Aorta (tissue), 5 donors: Measurements from ENCODE around the gene EIF4G3. TPM values are rescaled to one million over a fixed set of nuclear protein-coding genes. Genes with fewer than 3 reads are reported as not detected.

ENCODE experiments used
- ATAC-seq: fragments of 200-7000 bp; cut with Tn5 transposase; one replicate; pipeline ENCODE4 v1.9.1; 2022; ENCODE audit warnings: moderate library complexity; ENCODE audit not compliant: low FRiP score
- DNase-seq, 2 donors: peaks; one replicate each; pipeline ENCODE4 v3.0.0-alpha.2; 2020
- H3K27ac ChIP-seq, 2 donors: one replicate each; pipeline ENCODE4 v1.5.1; 2013; ENCODE audit warnings: low read length in 2 of 2, mild to moderate bottlenecking in 2 of 2, moderate library complexity in 2 of 2, control low read depth in 1 of 2, inconsistent platforms in 1 of 2, low read depth in 1 of 2
- H3K27me3 ChIP-seq, 2 donors: one replicate each; pipeline ENCODE4 v1.6.1; 2013; ENCODE audit warnings: control low read depth in 1 of 2, low read length in 1 of 2, mild to moderate bottlenecking in 1 of 2, moderate library complexity in 1 of 2; ENCODE audit not compliant: insufficient read depth in 2 of 2, control insufficient read depth in 1 of 2
- H3K36me3 ChIP-seq, 2 donors: one replicate each; pipeline ENCODE4 v1.6.1; 2013; ENCODE audit warnings: control low read depth in 1 of 2, low read length in 1 of 2, mild to moderate bottlenecking in 1 of 2; ENCODE audit not compliant: insufficient read depth in 2 of 2, control insufficient read depth in 1 of 2
- H3K4me1 ChIP-seq, 2 donors: one replicate each; pipeline ENCODE4 v1.6.1; 2013; ENCODE audit warnings: low read length in 2 of 2, control low read depth in 1 of 2, mild to moderate bottlenecking in 1 of 2, moderate library complexity in 1 of 2; ENCODE audit not compliant: insufficient read depth in 2 of 2, control insufficient read depth in 1 of 2
- H3K4me3 ChIP-seq, 2 donors: one replicate each; pipeline ENCODE4 v1.5.1; 2013; ENCODE audit warnings: low read length in 2 of 2, control low read depth in 1 of 2, mild to moderate bottlenecking in 1 of 2
- H3K9me3 ChIP-seq: one replicate; pipeline ENCODE4 v1.6.1; 2013; ENCODE audit warnings: mild to moderate bottlenecking, low read length; ENCODE audit not compliant: control insufficient read depth
- WGBS, 2 donors: extraction: QIAGEN DNeasy Blood & Tissue Kit; methylation state at CpG; one replicate each; pipeline ENCODE4 v1.1.7; 2013; 5-methylcytosine and 5-hydroxymethylcytosine counted together
- intact Hi-C, 2 donors: fragments of 100-400 bp; cut with DNase I; formaldehyde crosslinking; loops; one replicate each; pipeline versions ENCODE4 v1.14.2 to v1.15.0; 2022
- polyA plus RNA-seq, 2 donors: library from polyadenylated mRNA; stranded (reverse); fragments of 200-250 nt; gene quantifications; one replicate each; pipeline ENCODE4 v1.2.3, GENCODE V29; 2013
- total RNA-seq, 2 donors: library from RNA; stranded (reverse); fragmentation: NEBNext Ultra II Directional; extraction: Animal tissue kit (Norgen Biotek cat#: 25700); gene quantifications; one replicate each; pipeline ENCODE4 v1.2.1, GENCODE V29; 2021
- donor health status: healthy with polysubstance abuse.
- donor health status: Bipolar disorder and iron deficiency.
- donor health status: DM: no; HTN: no; CAD: no.
- donor health status: DM: no; HTN: no; CAD: no.
- donor health status: DM: yes; HTN: yes; CAD: no.

The EIF4G3 gene
- total and polyA plus RNA-seq, 4 donors: 7.3 to 84.4 (median 37.3) TPM

GRCh38 chr1:21022279-21023040, 154.2 kb downstream of the EIF4G3 start:
- H3K27ac ChIP-seq: peak overlapping the region; percentile 40 to 95
- no peaks in the 10 kb centered on the region for H3K9me3 ChIP-seq
- no peaks in the 10 kb centered on the region for H3K4me1 ChIP-seq
- H3K27me3 ChIP-seq: no peaks in the 10 kb centered on the region
- H3K4me3 ChIP-seq: peak overlapping the region in 1 of 2 donors; percentile 26
- intact Hi-C loops: loop anchor here in 1 of 2 donors (5.0 kb wide), 1 partner anchor 235 kb away; the partner anchor contains the start of gene HP1BP3
- WGBS, 2 donors: 24 to 29% methylated on average over 6 of the region's 6 CpGs
- no peak for DNase-seq
- peak; percentile 96 for ATAC-seq
- H3K36me3 ChIP-seq: no peaks in the 10 kb centered on the region

GRCh38 chr1:21021311-21021710, 155.4 kb downstream of the EIF4G3 start:
- H3K27ac ChIP-seq: no peak overlapping the region

GRCh38 chr1:21020151-21020550, 156.5 kb downstream of the EIF4G3 start:
- DNase-seq (no peak), ATAC-seq (no peak)
- no peak overlapping the region for H3K27ac ChIP-seq
- H3K27me3 ChIP-seq: no peaks in the 10 kb centered on the region
- no peaks in the 10 kb centered on the region for H3K4me1 ChIP-seq
- WGBS, 2 donors: 97 to 99% methylated on average over 3 of the region's 3 CpGs
- H3K9me3 ChIP-seq: no peaks in the 10 kb centered on the region
- no peak overlapping the region for H3K4me3 ChIP-seq
- no peaks in the 10 kb centered on the region for H3K36me3 ChIP-seq
- intact Hi-C loops: loop anchor here in 1 of 2 donors (5.0 kb wide), 1 partner anchor 233 kb away; the partner anchor contains the start of gene HP1BP3

More at GRCh38 chr1:21021311-21021710, 155.4 kb downstream of the EIF4G3 start:
- ATAC-seq (no peak), DNase-seq (no peak)
- Histone ChIP-seq H3K4me3 (no peak overlapping the region), H3K9me3 (no peaks in the 10 kb centered on the region), H3K27me3 (no peaks in the 10 kb centered on the region), H3K4me1 (no peaks in the 10 kb centered on the region), H3K36me3 (no peaks in the 10 kb centered on the region)
- WGBS, 2 donors: 92 to 93% methylated on average over 4 of the region's 4 CpGs
- intact Hi-C loops: loop anchor here in 1 of 2 donors (5.0 kb wide), 1 partner anchor 234 kb away; the partner anchor contains the start of gene HP1BP3

GRCh38 chr1:21018673-21019072, 158.0 kb downstream of the EIF4G3 start:
- Histone ChIP-seq H3K36me3 (no peaks in the 10 kb centered on the region), H3K27me3 (no peaks in the 10 kb centered on the region), H3K4me1 (no peaks in the 10 kb centered on the region), H3K4me3 (no peak overlapping the region), H3K27ac (no peak overlapping the region), H3K9me3 (no peaks in the 10 kb centered on the region)
- no peak for ATAC-seq
- no peak for DNase-seq
- intact Hi-C loops: no loop called here

- intact Hi-C loops: no loop called here
- no peak overlapping the region for H3K27ac ChIP-seq
- no peaks in the 10 kb centered on the region for H3K27me3 ChIP-seq
- H3K36me3 ChIP-seq: no peaks in the 10 kb centered on the region
- 78 to 87% methylated on average over 3 of the region's 3 CpGs for WGBS, 2 donors
- no peak overlapping the region for H3K4me3 ChIP-seq
- DNase-seq (no peak), ATAC-seq (no peak)
- H3K4me1 ChIP-seq: no peaks in the 10 kb centered on the region
- H3K9me3 ChIP-seq: no peaks in the 10 kb centered on the region
Measured at GRCh38 chr1:21013510-21013909, 163.2 kb downstream of the EIF4G3 start.

GRCh38 chr1:21012937-21013336, 163.8 kb downstream of the EIF4G3 start:
- ATAC-seq: peak; percentile 52
- DNase-seq: no peak
- 62 to 76% methylated on average over 5 of the region's 5 CpGs for WGBS, 2 donors

GRCh38 chr1:21007876-21008275, 168.8 kb downstream of the EIF4G3 start:
- 90 to 98% methylated on average over 1 of the region's 1 CpG for WGBS, 2 donors
- DNase-seq: no peak
- Histone ChIP-seq H3K4me3 (no peak overlapping the region), H3K27me3 (no peaks in the 10 kb centered on the region), H3K36me3 (no peaks in the 10 kb centered on the region), H3K9me3 (no peaks in the 10 kb centered on the region), H3K4me1 (no peaks in the 10 kb centered on the region), H3K27ac (no peak overlapping the region)
- intact Hi-C loops: no loop called here
- ATAC-seq: no peak

More at GRCh38 chr1:21012937-21013336, 163.8 kb downstream of the EIF4G3 start:
- Histone ChIP-seq H3K4me1 (no peaks in the 10 kb centered on the region), H3K9me3 (no peaks in the 10 kb centered on the region), H3K27ac (no peak overlapping the region), H3K4me3 (no peak overlapping the region), H3K36me3 (no peaks in the 10 kb centered on the region), H3K27me3 (no peaks in the 10 kb centered on the region)
- intact Hi-C loops: no loop called here

GRCh38 chr1:21005466-21006239, 171.0 kb downstream of the EIF4G3 start:
- WGBS, 2 donors: 46 to 56% methylated on average over 4 of the region's 4 CpGs
- H3K4me1 ChIP-seq: no peaks in the 10 kb centered on the region
- intact Hi-C loops: no loop called here
- no peak overlapping the region for H3K4me3 ChIP-seq
- no peaks in the 10 kb centered on the region for H3K27me3 ChIP-seq
- DNase-seq (no peak), ATAC-seq (no peak)
- no peaks in the 10 kb centered on the region for H3K9me3 ChIP-seq
- no peaks in the 10 kb centered on the region for H3K36me3 ChIP-seq
- H3K27ac ChIP-seq: no peak overlapping the region
